ENCODE data around the gene DCTPP1. TPM values are rescaled to one million over a fixed set of nuclear protein-coding genes. Genes with fewer than 3 reads are reported as not detected.

DCTPP1 gene
- polyA plus RNA-seq, 3 donors = 10.5 to 45.5 (median 32.2) TPM

GRCh38 chr16:30457743-30458560 is 28.1 kb upstream of the DCTPP1 start:
- Mint-ChIP-seq H3K4me1 (peaks cover 43% of the 10 kb centered on the region), H3K9me3 (no peaks in the 10 kb centered on the region), H3K4me3 (no peak overlapping the region), H3K36me3 (no peaks in the 10 kb centered on the region), H3K27ac (peak overlapping the region; percentile 79 to 92 (median 85)), H3K27me3 (ENCODE audit: low read depth in 3 of 3) (peaks cover 0 to 3% (median 2%) of the 10 kb centered on the region in 3 donors)
- intact Hi-C loops (cut with micrococcal nuclease) = no loop called here
- no peaks in the 10 kb centered on the region for H3K36me3 ChIP-seq (replicated peaks in 1 of 2; ENCODE audit: control insufficient read depth in 1 of 2, insufficient read depth in 2 of 2, low read length in 2 of 2)
- H3K4me2 ChIP-seq (replicated peaks; ENCODE audit: extremely low read depth, low read length, poor library complexity, severe bottlenecking) = no peak overlapping the region
- no peak overlapping the region for H3K9ac ChIP-seq (ENCODE audit: insufficient read depth, low read length, poor library complexity, severe bottlenecking)
- no peaks in the 10 kb centered on the region for H3K27me3 ChIP-seq (ENCODE audit: control insufficient read depth in 2 of 2, insufficient read depth in 2 of 2, low read length in 2 of 2)
- H3K4me1 ChIP-seq (ENCODE audit: control insufficient read depth in 1 of 2, insufficient read depth in 2 of 2, low read length in 2 of 2) = peaks cover 41 to 42% of the 10 kb centered on the region in 2 donors
- H2AFZ ChIP-seq (ENCODE audit: insufficient read depth, low read depth, low read length, poor library complexity, severe bottlenecking) = no peak overlapping the region
- 85% methylated on average over 8 of the region's 16 CpGs for WGBS (ENCODE audit: insufficient coverage)
- no peak for DNase-seq
- TF ChIP-seq CTCF (IDR thresholded peaks at IDR 0.05) = no peak
- no peaks in the 10 kb centered on the region for H3K79me2 ChIP-seq (ENCODE audit: insufficient read depth, low read length)
- H3K4me3 ChIP-seq (replicated peaks in 1 of 3; ENCODE audit: low read depth in 2 of 3, low read length in 3 of 3) = no peak overlapping the region
- H3K9me3 ChIP-seq (replicated peaks in 1 of 2; ENCODE audit: control insufficient read depth in 1 of 2, insufficient read depth in 1 of 2, low read length in 2 of 2) = no peaks in the 10 kb centered on the region
- H4K20me1 ChIP-seq (ENCODE audit: insufficient read depth, low read length) = no peaks in the 10 kb centered on the region
- H3K27ac ChIP-seq (ENCODE audit: low read depth in 1 of 2, low read length in 2 of 2) = peak overlapping the region; percentile 86 to 89

- intact Hi-C loops (cut with micrococcal nuclease) = no loop called here
- Mint-ChIP-seq H3K36me3 (no peaks in the 10 kb centered on the region), H3K4me3 (no peak overlapping the region), H3K4me1 (peaks cover 45% of the 10 kb centered on the region), H3K27me3 (ENCODE audit: low read depth in 3 of 3) (peaks cover 0 to 3% (median 2%) of the 10 kb centered on the region in 3 donors), H3K9me3 (no peaks in the 10 kb centered on the region), H3K27ac (peak overlapping the region in 1 of 7 donors; percentile 24)
- Histone ChIP-seq H3K4me2 (replicated peaks; ENCODE audit: extremely low read depth, low read length, poor library complexity, severe bottlenecking) (no peak overlapping the region), H4K20me1 (ENCODE audit: insufficient read depth, low read length) (no peaks in the 10 kb centered on the region), H3K4me3 (replicated peaks in 1 of 3; ENCODE audit: low read depth in 2 of 3, low read length in 3 of 3) (no peak overlapping the region), H3K79me2 (ENCODE audit: insufficient read depth, low read length) (no peaks in the 10 kb centered on the region), H3K9me3 (replicated peaks in 1 of 2; ENCODE audit: control insufficient read depth in 1 of 2, insufficient read depth in 1 of 2, low read length in 2 of 2) (no peaks in the 10 kb centered on the region), H3K27ac (ENCODE audit: low read depth in 1 of 2, low read length in 2 of 2) (no peak overlapping the region), H3K4me1 (ENCODE audit: control insufficient read depth in 1 of 2, insufficient read depth in 2 of 2, low read length in 2 of 2) (peaks cover 41 to 46% of the 10 kb centered on the region in 2 donors), H3K36me3 (replicated peaks in 1 of 2; ENCODE audit: control insufficient read depth in 1 of 2, insufficient read depth in 2 of 2, low read length in 2 of 2) (no peaks in the 10 kb centered on the region), H3K27me3 (ENCODE audit: control insufficient read depth in 2 of 2, insufficient read depth in 2 of 2, low read length in 2 of 2) (no peaks in the 10 kb centered on the region), H3K9ac (ENCODE audit: insufficient read depth, low read length, poor library complexity, severe bottlenecking) (no peak overlapping the region), H2AFZ (ENCODE audit: insufficient read depth, low read depth, low read length, poor library complexity, severe bottlenecking) (no peak overlapping the region)
- no peak for DNase-seq
- WGBS (ENCODE audit: insufficient coverage) = 100% methylated on average over 1 of the region's 1 CpG
- no peak for TF ChIP-seq CTCF (IDR thresholded peaks at IDR 0.05)
Measured at GRCh38 chr16:30457256-30457655, 27.4 kb upstream of the DCTPP1 start.
